ENCODE measurements around the gene CNPY2.
"Not testable (repeated sequence)": the region's sequence is repeated elsewhere in the genome, so short reads cannot be mapped to it uniquely, and the experiment has no call there.

The CNPY2 gene

GRCh38 chr12:56266693-56267442 is 48.9 kb downstream of the CNPY2 start, which contains the start of gene COQ10A:
Gene COQ10A, plus strand, starts transcription at chr12:56266942. Its CDS starts 177 bp downstream, at chr12:56267119.
- DNase-seq (ENCODE audit: low read depth, low spot score): peak; percentile 80
- H3K4me3 ChIP-seq (ENCODE audit: low read length): peak within 1 kb of the TSS; percentile 77

- peak overlapping the region; percentile 77 for H3K4me3 ChIP-seq (ENCODE audit: low read length)
- not testable (repeated sequence) for DNase-seq (ENCODE audit: low read depth, low spot score)
Observed at GRCh38 chr12:56266068-56266692, 49.6 kb downstream of the CNPY2 start.

GRCh38 chr12:56262955-56263354 is 52.8 kb downstream of the CNPY2 start:
- not testable (repeated sequence) for DNase-seq (ENCODE audit: low read depth, low spot score)

GRCh38 chr12:56261503-56262232 is 54.1 kb downstream of the CNPY2 start:
- H3K4me3 ChIP-seq (ENCODE audit: low read length): no peak overlapping the region
- no peak for DNase-seq (ENCODE audit: low read depth, low spot score)

More at GRCh38 chr12:56262955-56263354, 52.8 kb downstream of the CNPY2 start:
- not testable (repeated sequence) for H3K4me3 ChIP-seq (ENCODE audit: low read length)

- no peak for DNase-seq (ENCODE audit: low read depth, low spot score)
- H3K4me3 ChIP-seq (ENCODE audit: low read length): no peak overlapping the region
Observed at GRCh38 chr12:56260921-56261320, 54.9 kb downstream of the CNPY2 start.

GRCh38 chr12:56260380-56260779 is 55.4 kb downstream of the CNPY2 start:
- no peak for DNase-seq (ENCODE audit: low read depth, low spot score)
- H3K4me3 ChIP-seq (ENCODE audit: low read length): no peak overlapping the region
